K562 (cell line): ENCODE data around the gene ZC3H18. TPM values are rescaled to one million over a fixed set of nuclear protein-coding genes. Genes with fewer than 3 reads are reported as not detected.
A peak's percentile ranks its signal among the peaks of the same experiment; 100 is the strongest.

Source experiments
- ATAC-seq: fragments of 200-7000 bp; cut with Tn5 transposase; 3 replicates; pipeline ENCODE4 v1.9.1; 2020; ENCODE audit warnings: moderate library complexity
- BruUV-seq: library from RNA; stranded (reverse); fragments of 400-500 nt; replicated peaks from 2 replicates; lab custom pipeline; 2021; lab: Mats Ljungman, UMichigan
- CTCF ChIA-PET: fragments of 300-600 bp; formaldehyde crosslinking; extraction: SDS; loops from one replicate; lab custom pipeline; 2021; ENCODE audit warnings: low intra/inter-chr PET ratio; lab: Yijun Ruan, JAX
- POLR2A ChIA-PET: fragments of 300-600, 350-650 bp; sonication (Branson Sonifier 250); formaldehyde crosslinking; extraction: SDS; loops from one replicate; lab custom pipeline; 2021; ENCODE audit warnings: antibody characterized with exemption, inconsistent platforms; lab: Yijun Ruan, JAX
- DNase-seq, 4 experiments: peaks; one replicate each; pipeline versions ENCODE4 v3.0.0 to v3.0.0-alpha.2; 2011 to 2018; ENCODE audit warnings: low spot score in 3 of 4, mixed read lengths in 3 of 4; ENCODE audit errors: extremely low read depth in 1 of 4
- FAIRE-seq: peaks from 2 replicates; lab custom pipeline; 2011; peaks lifted over from hg19 to GRCh38; lab: Jason Lieb, UNC
- H2AFZ ChIP-seq: 2 replicates; pipeline ENCODE4 v1.6.0; 2011; ENCODE audit warnings: low read depth, low read length, control low read depth, inconsistent platforms
- H3K27ac ChIP-seq: fragments of 200-600 bp; 3 replicates; pipeline ENCODE4 v1.8.0; 2011; ENCODE audit warnings: low read depth, mild to moderate bottlenecking, control low read depth, inconsistent platforms, low read length, moderate library complexity, mixed read lengths; ENCODE audit errors: extremely low read depth
- H3K27me3 ChIP-seq, 2 experiments: fragments of 300-600 bp in 1 of 2; 2 replicates in 1 of 2; 3 replicates in 1 of 2; pipeline versions ENCODE4 v1.6.0 to v1.8.0; 2011; ENCODE audit warnings: inconsistent platforms in 2 of 2, low read length in 2 of 2, mild to moderate bottlenecking in 1 of 2, mixed read lengths in 1 of 2, moderate library complexity in 1 of 2; ENCODE audit not compliant: control insufficient read depth in 2 of 2, insufficient read depth in 2 of 2
- H3K36me3 ChIP-seq: fragments of 300-600 bp; 3 replicates; pipeline ENCODE4 v1.8.0; 2011; ENCODE audit warnings: mild to moderate bottlenecking, low read length, inconsistent platforms; ENCODE audit not compliant: control insufficient read depth, insufficient read depth
- H3K4me1 ChIP-seq, 2 experiments: fragments of 200-600 bp in 1 of 2; replicated peaks in 1 of 2; 2 replicates in 1 of 2; 3 replicates in 1 of 2; pipeline versions ENCODE4 v1.5.1 to v1.8.0; 2011; ENCODE audit warnings: inconsistent platforms in 2 of 2, low read length in 2 of 2, mild to moderate bottlenecking in 1 of 2, mixed read lengths in 1 of 2, moderate library complexity in 1 of 2; ENCODE audit not compliant: control insufficient read depth in 2 of 2, insufficient read depth in 2 of 2
- H3K4me2 ChIP-seq: 2 replicates; pipeline ENCODE4 v1.6.1; 2011; ENCODE audit warnings: low read length, control low read depth, inconsistent platforms, mixed read lengths; ENCODE audit not compliant: insufficient read depth
- H3K4me3 ChIP-seq: fragments of 200-600 bp; sonication (generic), shearing (Covaris generic); 2 replicates; pipeline ENCODE4 v1.5.1; 2016; ENCODE audit warnings: control low read depth, inconsistent platforms
- H3K79me2 ChIP-seq: fragments of 200-600 bp; 3 replicates; pipeline ENCODE4 v1.8.0; 2011; ENCODE audit warnings: low read length, inconsistent platforms; ENCODE audit not compliant: control insufficient read depth, insufficient read depth
- H3K9ac ChIP-seq, 2 experiments: 2 replicates each; pipeline versions ENCODE4 v1.6.0 to v1.6.1; 2011; ENCODE audit warnings: low read depth in 2 of 2, low read length in 2 of 2, control low read depth in 1 of 2, inconsistent platforms in 1 of 2, mild to moderate bottlenecking in 1 of 2, mixed read lengths in 1 of 2; ENCODE audit not compliant: insufficient read depth in 1 of 2
- H3K9me1 ChIP-seq: one replicate; pipeline ENCODE4 v1.6.0; 2011; ENCODE audit warnings: inconsistent platforms, mild to moderate bottlenecking, low read length, moderate library complexity; ENCODE audit not compliant: control insufficient read depth, insufficient read depth
- H3K9me3 ChIP-seq: replicated peaks from 2 replicates; pipeline ENCODE4 v1.5.1; 2011; ENCODE audit warnings: low read depth, low read length, inconsistent platforms; ENCODE audit not compliant: control insufficient read depth, insufficient read depth
- H4K20me1 ChIP-seq: replicated peaks from 2 replicates; pipeline ENCODE4 v1.6.1; 2011; ENCODE audit warnings: low read length, inconsistent platforms, mixed read lengths; ENCODE audit not compliant: control insufficient read depth, insufficient read depth
- BCOR ChIP-seq: fragments of 450-650 bp; IDR thresholded peaks from 2 replicates; pipeline ENCODE4 v1.6.1; 2016
- FIP1L1 ChIP-seq: fragments of 200-400 bp; formaldehyde crosslinking; IDR thresholded peaks from 2 replicates; pipeline ENCODE4 v1.6.1; 2018; ENCODE audit warnings: mild to moderate bottlenecking, low read depth, low read length; ENCODE audit not compliant: poor library complexity, severe bottlenecking
- IRF2 ChIP-seq: sonication (generic); formaldehyde crosslinking; IDR thresholded peaks from 2 replicates; pipeline ENCODE4 v1.8.1; 2022; ENCODE audit warnings: mild to moderate bottlenecking, missing genetic modification reagents
- MCM3 ChIP-seq: fragments of 450-650 bp; IDR thresholded peaks from 2 replicates; pipeline ENCODE4 v1.6.1; 2016
- NRF1 ChIP-seq, 2 experiments: fragments of 450-650 bp; IDR thresholded peaks in 1 of 2; conservative IDR thresholded peaks in 1 of 2; 2 replicates each; pipeline ENCODE4 v1.6.1; 2014; ENCODE audit warnings: mild to moderate bottlenecking in 2 of 2
- PHB ChIP-seq: fragments of 250-450 bp; sonication (Bioruptor Pico); IDR thresholded peaks from 2 replicates; pipeline ENCODE4 v1.5.0; 2021
- POLR2G ChIP-seq: fragments of 200-400 bp; formaldehyde crosslinking; IDR thresholded peaks from 2 replicates; pipeline ENCODE4 v1.6.1; 2017; ENCODE audit warnings: low read depth, mild to moderate bottlenecking, antibody characterized with exemption, low read length, moderate library complexity
- SP1 ChIP-seq: sonication (generic); formaldehyde crosslinking; IDR thresholded peaks from 2 replicates; pipeline ENCODE4 v1.8.1; 2022; ENCODE audit warnings: mild to moderate bottlenecking, missing genetic modification reagents
- ZKSCAN8 ChIP-seq: fragments of 200-800 bp; sonication (Bioruptor generic); IDR thresholded peaks from 2 replicates; pipeline ENCODE4 v1.6.1; 2016; ENCODE audit warnings: missing genetic modification characterization, missing compliant biosample characterization
- WGBS: fragments of 100-300 bp; shearing (Covaris generic); methylation state at CpG from one replicate; pipeline ENCODE4 v1.1.6; 2016; ENCODE audit warnings: low coverage, mixed read lengths; ENCODE audit not compliant: insufficient coverage; ENCODE audit errors: missing lambda C conversion rate; 5-methylcytosine and 5-hydroxymethylcytosine counted together
- in situ Hi-C: fragments of 300-500 bp; cut with MboI; formaldehyde crosslinking; loops from 4 replicates; pipeline ENCODE4 v1.15.0; 2018; ENCODE audit warnings: inconsistent platforms, mixed read lengths
- intact Hi-C: fragments of 100-400 bp; cut with micrococcal nuclease; formaldehyde crosslinking; loops from 2 replicates; pipeline ENCODE4 v1.14.2; 2022
- polyA plus RNA-seq, 8 experiments: library from polyadenylated mRNA; depleted of rRNA in 4 of 8; stranded (reverse) in 5 of 8; unstranded in 3 of 8; fragments of >200 nt; fragmentation: Nextera tagmentation in 2 of 8; fragmentation: Illumina TruSeq in 1 of 8; extraction: Ambion mirVana in 2 of 8; extraction: Trizol in 1 of 8; gene quantifications; 2 replicates each; pipeline versions ENCODE4 v1.2.1 to v1.2.3, GENCODE V29; 2011 to 2014; ENCODE audit warnings: inconsistent platforms in 1 of 8, missing spikeins in 1 of 8
- total RNA-seq, 7 experiments: library from RNA; depleted of rRNA in 6 of 7; stranded (reverse); fragments of >200 nt in 6 of 7; fragmentation: Illumina TruSeq in 2 of 7; extraction: Trizol in 2 of 7; gene quantifications; 2 replicates each; pipeline versions ENCODE4 v1.2.1 to v1.2.3, GENCODE V29; 2011 to 2021; ENCODE audit warnings: low replicate concordance in 1 of 7
- TF ChIP-seq, protein P1 (sequence below): sonication (generic); formaldehyde crosslinking; IDR thresholded peaks from 2 replicates; pipeline ENCODE4 v1.8.0; 2022; ENCODE audit warnings: missing genetic modification reagents, mild to moderate bottlenecking, moderate library complexity, borderline replicate concordance
- TF ChIP-seq, protein P2 (sequence below): sonication (generic); formaldehyde crosslinking; IDR thresholded peaks from 2 replicates; pipeline ENCODE4 v1.8.1; 2023; ENCODE audit warnings: mild to moderate bottlenecking, missing genetic modification reagents
- TF ChIP-seq, protein P3 (sequence below), 2 experiments: fragments of 450-650 bp; IDR thresholded peaks; 2 replicates each; pipeline ENCODE4 v1.6.1; 2016

ZC3H18 gene
- total and polyA plus RNA-seq, 9 of the 15 experiments (the other 6 are each of a cell fraction or from before 2014, with no cell fraction given): 1.7 to 88.7 (median 26.9) TPM

DNA sequence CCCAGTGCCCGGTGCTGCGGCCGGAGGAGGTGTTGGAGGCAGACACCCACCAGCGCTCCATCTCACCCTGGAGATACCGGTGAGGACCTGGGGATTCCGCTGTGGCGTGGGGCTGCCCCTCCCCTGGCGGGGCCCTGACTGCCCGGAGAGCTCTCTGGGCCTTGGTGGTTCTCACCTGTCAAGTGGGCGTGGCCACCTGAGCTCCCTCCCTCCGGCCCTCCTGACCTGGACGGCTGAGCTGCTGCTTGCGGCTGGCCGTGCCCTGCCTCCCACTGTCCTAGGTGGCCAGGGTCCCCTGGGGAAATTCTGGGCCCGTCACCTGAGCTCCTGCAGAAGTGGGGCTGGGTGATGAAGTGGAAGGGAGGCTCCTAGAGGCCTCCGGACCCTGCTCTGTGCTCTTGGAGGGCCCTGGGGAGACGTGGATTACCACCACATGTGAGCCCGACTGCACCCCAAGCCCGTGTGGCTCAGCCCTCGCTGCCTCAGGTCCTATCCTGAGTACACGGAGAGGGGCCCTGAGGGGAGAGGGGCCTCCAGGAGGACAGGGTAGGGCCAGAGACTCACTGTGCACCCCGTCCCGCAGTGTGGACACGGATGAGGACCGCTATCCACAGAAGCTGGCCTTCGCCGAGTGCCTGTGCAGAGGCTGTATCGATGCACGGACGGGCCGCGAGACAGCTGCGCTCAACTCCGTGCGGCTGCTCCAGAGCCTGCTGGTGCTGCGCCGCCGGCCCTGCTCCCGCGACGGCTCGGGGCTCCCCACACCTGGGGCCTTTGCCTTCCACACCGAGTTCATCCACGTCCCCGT is 69.2 kb downstream of the ZC3H18 start:
- Histone ChIP-seq H3K27ac (no peak overlapping the region), H3K4me1 (peaks cover 13 to 79% of the 10 kb centered on the region in 2 experiments), H3K9me1 (no peaks in the 10 kb centered on the region), H3K9me3 (no peaks in the 10 kb centered on the region), H3K4me2 (no peak overlapping the region), H4K20me1 (peaks cover 14% of the 10 kb centered on the region; the same call in 1 of the 2 replicates), H3K36me3 (peaks cover 11% of the 10 kb centered on the region; the same call in 1 of the 3 replicates), H3K9ac (peak overlapping the region in 1 of 2 experiments; percentile 81; a peak in 2 of 4 replicates), H3K79me2 (no peaks in the 10 kb centered on the region), H3K4me3 (no peak overlapping the region), H2AFZ (peak overlapping the region; percentile 47; the same call in 1 of the 2 replicates), H3K27me3 (peaks cover 13 to 18% of the 10 kb centered on the region in 2 experiments; a peak in 3 of 5 replicates)
- no peak for FAIRE-seq
- intact Hi-C loops (no loop called here), in situ Hi-C loops (no loop called here)
- ChIA-PET POLR2A (interaction anchor here (0.6 to 2.7 kb wide), 7 partner anchors 10 to 62 kb away, joined by 3 to 13 read pairs (median 4); no protein-coding TSS in a partner anchor), CTCF (no interaction called here)
- TF ChIP-seq MCM3: 0 out of 2 replicates have a peak, but pooled peaks have one; percentile 26
- no peak for TF ChIP-seq ZKSCAN8 (CRISPR knock-in tag)
- peak; percentile 63 for TF ChIP-seq POLR2G
- TF ChIP-seq BCOR: no peak
- TF ChIP-seq, protein P1, sequence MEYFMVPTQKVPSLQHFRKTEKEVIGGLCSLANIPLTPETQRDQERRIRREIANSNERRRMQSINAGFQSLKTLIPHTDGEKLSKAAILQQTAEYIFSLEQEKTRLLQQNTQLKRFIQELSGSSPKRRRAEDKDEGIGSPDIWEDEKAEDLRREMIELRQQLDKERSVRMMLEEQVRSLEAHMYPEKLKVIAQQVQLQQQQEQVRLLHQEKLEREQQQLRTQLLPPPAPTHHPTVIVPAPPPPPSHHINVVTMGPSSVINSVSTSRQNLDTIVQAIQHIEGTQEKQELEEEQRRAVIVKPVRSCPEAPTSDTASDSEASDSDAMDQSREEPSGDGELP (CRISPR knock-in tag): 0 out of 2 replicates have a peak, but pooled peaks have one; percentile 32
- TF ChIP-seq PHB (CRISPR knock-in tag): no peak
- TF ChIP-seq, protein P2, sequence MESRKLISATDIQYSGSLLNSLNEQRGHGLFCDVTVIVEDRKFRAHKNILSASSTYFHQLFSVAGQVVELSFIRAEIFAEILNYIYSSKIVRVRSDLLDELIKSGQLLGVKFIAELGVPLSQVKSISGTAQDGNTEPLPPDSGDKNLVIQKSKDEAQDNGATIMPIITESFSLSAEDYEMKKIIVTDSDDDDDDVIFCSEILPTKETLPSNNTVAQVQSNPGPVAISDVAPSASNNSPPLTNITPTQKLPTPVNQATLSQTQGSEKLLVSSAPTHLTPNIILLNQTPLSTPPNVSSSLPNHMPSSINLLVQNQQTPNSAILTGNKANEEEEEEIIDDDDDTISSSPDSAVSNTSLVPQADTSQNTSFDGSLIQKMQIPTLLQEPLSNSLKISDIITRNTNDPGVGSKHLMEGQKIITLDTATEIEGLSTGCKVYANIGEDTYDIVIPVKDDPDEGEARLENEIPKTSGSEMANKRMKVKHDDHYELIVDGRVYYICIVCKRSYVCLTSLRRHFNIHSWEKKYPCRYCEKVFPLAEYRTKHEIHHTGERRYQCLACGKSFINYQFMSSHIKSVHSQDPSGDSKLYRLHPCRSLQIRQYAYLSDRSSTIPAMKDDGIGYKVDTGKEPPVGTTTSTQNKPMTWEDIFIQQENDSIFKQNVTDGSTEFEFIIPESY: peak; percentile 22; the same call in 1 of the 2 replicates
- TF ChIP-seq SP1: peak; percentile 2; the same call in 1 of the 2 replicates
- TF ChIP-seq, protein P3, sequence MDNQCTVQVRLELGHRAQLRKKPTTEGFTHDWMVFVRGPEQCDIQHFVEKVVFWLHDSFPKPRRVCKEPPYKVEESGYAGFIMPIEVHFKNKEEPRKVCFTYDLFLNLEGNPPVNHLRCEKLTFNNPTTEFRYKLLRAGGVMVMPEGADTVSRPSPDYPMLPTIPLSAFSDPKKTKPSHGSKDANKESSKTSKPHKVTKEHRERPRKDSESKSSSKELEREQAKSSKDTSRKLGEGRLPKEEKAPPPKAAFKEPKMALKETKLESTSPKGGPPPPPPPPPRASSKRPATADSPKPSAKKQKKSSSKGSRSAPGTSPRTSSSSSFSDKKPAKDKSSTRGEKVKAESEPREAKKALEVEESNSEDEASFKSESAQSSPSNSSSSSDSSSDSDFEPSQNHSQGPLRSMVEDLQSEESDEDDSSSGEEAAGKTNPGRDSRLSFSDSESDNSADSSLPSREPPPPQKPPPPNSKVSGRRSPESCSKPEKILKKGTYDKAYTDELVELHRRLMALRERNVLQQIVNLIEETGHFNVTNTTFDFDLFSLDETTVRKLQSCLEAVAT (IDR thresholded peaks at IDR 0.05): 0 out of 4 replicates have a peak, but pooled peaks of 1 of the 2 experiments have one; percentile 48
- TF ChIP-seq IRF2 (CRISPR knock-in tag): 0 out of 2 replicates have a peak, but pooled peaks have one; percentile 27
- peak; percentile 32 for TF ChIP-seq FIP1L1
- peak; percentile 29 to 33; a peak in 1 of 4 replicates for TF ChIP-seq NRF1 (conservative IDR thresholded peaks at IDR 0.05 in 1 of 2, IDR thresholded peaks at IDR 0.05 in 1 of 2)
- ATAC-seq: peak; percentile 44
- no TSS peak for BruUV-seq
- WGBS: 24% methylated on average over 45 of the region's 45 CpGs
- peak in 2 of 4 experiments; percentile 60 to 69 for DNase-seq
